GM19035 (cell line): Measurements from ENCODE around the gene ENKUR.
A peak's percentile ranks its signal among the peaks of the same experiment; 100 is the strongest.
"Not testable (repeated sequence)": the region's sequence is repeated elsewhere in the genome, so short reads cannot be mapped to it uniquely, and the experiment has no call there.

Source experiments
- ATAC-seq: cut with Tn5 transposase; IDR thresholded peaks from one replicate; pipeline ENCODE4 v1.9.1; 2021; ENCODE audit not compliant: unreplicated experiment

ENKUR gene

DNA sequence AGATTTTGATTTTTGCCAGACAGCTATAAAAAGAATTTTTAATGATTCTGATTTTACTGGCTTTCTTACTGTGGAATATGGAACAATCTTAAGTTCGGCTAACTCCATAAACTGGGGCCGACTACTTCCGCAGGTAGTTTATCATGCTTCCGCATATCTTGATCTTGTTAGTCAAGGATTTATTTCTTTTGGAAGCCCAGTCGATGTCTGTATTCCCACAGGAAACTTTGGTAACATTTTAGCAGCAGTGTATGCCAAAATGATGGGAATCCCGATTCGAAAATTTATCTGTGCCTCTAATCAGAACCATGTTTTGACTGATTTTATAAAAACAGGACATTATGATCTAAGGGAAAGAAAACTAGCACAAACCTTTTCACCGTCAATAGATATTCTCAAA is 8.6 kb upstream of the ENKUR start:
- no peak for ATAC-seq

DNA sequence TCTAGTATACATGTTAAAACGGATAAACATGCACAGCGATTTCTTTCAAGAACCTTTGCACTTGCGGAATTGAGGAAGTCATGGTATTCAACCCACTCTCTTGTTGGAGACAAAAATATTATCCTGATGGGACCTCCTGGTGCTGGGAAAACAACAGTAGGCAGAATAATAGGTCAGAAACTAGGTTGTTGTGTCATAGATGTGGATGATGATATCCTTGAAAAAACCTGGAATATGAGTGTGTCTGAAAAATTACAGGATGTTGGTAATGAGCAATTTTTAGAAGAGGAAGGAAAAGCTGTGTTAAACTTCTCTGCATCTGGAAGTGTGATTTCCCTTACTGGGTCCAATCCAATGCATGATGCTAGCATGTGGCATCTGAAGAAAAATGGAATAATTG is 7.3 kb upstream of the ENKUR start:
- ATAC-seq, result no peak

DNA sequence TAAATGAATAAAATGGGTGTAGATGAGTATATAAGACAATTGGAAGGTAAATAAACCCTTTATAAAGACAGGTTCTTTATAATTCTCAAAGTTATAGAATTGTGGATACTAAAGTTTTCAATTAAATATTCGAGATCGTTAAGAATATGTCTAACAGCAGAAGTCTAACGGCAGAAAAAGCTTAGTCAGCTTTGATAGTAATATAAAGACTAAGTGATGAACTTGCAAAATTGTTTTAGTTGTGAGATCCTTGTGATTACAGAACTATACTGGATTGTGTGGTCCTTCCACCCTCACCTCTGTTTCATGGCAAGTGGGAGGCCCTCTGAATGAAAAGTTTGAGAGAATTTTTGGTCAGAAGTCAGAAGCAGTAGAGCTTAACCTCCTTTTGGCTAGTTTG is 2.7 kb upstream of the ENKUR start:
- ATAC-seq, result no peak

DNA sequence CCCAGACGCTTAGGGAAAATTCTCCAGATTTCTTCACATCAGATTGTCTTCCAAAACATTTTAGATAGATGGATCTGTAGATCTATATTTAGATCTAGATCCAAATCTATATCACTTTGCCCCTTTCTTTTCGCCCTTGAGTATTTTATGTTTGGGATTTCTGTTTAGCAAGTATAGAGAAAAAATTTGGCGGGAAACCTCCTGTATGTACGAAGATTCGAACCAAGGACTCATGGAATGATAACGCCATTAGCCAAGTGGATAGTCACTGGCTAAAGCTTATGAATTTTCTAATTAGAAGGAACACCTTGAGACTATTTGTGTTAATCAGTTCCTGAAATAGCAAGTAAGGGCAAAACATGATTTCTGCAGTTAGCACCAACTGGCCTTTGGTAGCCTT is 1.7 kb upstream of the ENKUR start:
- no peak for ATAC-seq

DNA sequence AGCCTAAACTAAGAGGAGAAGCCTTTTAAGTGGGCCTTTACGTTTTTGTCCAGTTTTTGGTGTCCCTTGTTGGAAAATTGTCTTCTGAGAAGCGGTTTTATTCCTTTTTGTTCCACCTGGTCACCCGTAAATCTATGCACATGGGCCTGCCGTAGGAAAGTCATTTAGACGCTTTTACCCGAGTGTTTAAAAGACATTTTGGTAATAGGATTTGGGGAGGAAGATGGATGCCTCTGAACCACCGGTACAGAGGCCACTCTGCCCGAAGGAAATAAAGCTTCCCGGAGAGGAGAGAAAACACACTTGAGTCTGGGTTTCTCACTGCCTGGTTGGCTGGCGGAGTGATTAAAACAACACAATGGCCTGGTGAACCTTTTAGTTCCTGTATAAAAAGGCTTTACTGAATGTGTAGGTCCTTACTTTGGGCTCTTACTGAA is 1.2 kb upstream of the ENKUR start:
- peak; percentile 4 for ATAC-seq

DNA sequence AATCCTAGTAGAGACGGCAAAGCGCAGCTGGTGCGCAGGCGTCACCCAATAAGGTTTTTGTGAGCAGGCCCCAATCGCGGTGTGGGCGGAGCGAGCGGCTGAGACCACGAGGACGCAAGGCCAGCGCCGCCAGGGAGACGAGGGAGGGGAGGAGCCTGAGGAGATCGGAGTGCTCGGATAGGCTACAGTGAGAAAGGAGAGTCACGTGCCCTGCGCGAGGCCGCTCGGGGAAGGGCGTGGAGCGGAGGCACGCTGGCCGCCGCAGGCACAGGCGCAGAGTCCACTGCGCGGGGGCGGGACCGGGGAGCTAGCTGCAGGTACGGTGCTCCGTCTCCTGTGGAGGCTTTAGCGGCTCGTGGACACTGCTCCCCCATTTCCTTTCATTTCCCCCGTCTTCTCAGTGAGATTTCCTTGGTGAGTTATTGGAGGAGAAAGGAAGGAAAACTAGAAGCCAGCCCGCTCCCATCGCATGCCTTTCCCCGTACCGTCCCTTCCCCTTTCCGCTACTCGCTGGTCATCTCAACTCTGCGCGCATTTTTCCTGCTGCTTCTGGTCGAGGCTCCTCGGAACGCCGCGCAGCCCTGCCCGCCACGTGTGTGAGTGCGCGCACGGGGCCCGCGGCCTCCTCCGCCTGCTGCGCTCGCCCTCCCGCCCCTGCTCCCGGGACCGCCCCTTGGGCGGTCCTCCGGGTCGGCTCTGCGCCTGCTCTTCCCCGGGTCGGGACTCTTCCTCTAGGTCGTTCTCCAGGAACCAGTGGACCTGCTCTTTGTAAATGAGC is 607 bp upstream of the ENKUR start, which contains the start of gene THNSL1:
Gene THNSL1, plus strand, starts transcription at position 237 of the 778 bp plus-strand sequence. CDS start 6,612 bp downstream, outside the sequence.
- peak; percentile 98 for ATAC-seq

DNA sequence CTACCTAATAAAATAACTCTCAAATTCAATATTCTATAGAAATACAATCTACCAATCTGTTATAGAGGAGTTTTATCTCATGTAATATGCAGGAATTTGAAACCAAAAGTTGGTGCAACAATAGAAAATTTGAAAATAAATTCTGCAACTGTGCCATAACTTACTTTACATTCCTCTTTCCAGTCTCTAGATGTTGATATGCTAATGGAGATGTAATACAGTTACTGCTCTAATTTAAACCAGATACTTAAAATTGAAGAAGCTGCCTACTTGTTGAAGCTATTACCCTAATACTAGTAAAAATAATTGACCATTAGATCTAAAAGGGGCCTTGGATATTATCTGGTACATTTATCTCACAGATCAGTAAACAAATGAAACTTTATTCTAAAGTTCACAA is 1.4 kb downstream of the ENKUR start:
- ATAC-seq, result no peak

DNA sequence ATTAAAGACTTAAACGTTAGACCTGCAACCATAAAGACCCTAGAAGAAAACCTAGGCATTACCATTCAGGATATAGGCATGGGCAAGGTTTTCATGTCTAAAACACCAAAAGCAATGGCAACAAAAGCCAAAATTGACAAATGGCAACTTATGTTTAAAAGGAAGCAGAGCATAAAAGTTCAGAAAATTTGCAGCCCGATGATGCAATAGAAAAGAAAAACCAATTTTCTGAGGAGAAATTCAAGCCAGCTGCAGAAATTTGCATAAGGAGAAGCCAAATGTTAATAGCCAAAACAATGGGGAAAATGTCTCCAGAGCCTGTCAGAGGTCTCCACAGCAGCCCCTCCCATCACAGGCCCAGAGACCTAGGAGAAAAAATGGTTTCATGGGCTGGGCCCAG is 4.4 kb downstream of the ENKUR start:
- ATAC-seq, result not testable (repeated sequence)

DNA sequence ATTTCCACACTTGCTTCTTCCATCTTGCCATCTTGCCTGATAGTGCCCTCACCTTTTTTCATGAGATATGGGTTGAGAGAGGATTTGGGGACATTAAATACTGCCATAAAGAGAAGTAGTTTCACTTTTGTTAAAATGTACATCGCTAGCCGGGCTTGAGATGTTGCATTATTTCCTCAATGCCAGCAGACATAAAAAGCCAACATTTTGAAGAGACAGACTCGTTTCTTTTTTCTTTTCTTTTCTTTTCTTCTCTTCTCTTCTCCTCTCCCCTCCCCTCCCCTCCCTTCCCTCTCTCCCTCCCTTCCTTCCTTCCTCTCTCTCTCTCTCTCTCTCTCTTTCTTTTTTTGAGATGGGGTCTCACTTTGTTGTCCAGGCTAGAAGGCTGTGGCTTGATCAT is 17.9 kb downstream of the ENKUR start:
- no peak for ATAC-seq

DNA sequence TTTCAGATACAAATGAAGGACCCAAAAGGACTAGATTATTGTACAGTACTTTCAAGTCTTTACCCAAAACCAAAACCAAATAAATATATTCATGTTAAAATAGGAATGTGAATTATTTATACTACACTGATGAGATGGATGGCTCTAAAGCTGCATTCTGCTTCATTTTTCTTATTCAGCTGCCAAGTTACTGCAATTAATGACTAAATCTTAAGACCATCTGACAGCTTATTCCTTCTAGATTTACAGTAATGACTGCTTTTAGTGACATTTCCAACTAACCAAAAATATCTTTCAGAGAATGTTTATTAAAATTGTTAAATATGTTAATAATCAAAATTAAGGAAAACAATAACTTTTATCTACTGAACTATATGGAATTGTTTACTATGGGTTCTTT is 20.9 kb downstream of the ENKUR start:
- ATAC-seq, result no peak

DNA sequence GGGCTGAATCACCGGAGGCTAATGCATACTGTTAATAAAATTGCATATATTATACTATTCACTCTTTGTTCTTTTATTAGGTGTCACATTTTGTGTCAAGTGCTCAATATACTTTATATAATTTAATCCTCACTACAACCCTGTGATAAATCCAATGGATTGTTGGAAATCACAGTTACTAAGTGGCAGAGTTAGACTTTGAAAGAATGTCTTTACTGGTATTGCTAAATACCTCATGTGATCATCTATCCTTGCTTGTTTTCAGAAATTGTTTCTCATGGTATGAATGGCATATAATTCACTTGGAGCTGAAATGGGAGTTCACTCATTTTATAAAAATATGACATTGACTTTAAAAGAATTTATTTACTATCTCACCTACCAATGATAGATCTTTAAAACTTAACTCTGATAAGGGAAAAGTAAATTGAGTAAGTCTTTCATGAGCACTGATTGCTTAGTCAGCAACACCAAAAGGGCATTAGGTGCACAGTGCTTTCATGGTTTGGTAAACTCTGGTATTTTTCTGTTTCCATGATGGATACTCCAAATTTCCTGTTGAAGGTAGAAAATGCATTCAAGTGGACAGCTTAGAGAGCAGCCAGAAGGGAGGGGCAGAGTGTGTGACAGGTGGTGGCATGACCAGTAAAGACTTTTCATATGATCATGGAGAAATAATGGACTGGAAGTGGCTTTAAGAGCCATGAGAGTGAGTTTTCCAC is 22.6 kb downstream of the ENKUR start:
- no peak for ATAC-seq

DNA sequence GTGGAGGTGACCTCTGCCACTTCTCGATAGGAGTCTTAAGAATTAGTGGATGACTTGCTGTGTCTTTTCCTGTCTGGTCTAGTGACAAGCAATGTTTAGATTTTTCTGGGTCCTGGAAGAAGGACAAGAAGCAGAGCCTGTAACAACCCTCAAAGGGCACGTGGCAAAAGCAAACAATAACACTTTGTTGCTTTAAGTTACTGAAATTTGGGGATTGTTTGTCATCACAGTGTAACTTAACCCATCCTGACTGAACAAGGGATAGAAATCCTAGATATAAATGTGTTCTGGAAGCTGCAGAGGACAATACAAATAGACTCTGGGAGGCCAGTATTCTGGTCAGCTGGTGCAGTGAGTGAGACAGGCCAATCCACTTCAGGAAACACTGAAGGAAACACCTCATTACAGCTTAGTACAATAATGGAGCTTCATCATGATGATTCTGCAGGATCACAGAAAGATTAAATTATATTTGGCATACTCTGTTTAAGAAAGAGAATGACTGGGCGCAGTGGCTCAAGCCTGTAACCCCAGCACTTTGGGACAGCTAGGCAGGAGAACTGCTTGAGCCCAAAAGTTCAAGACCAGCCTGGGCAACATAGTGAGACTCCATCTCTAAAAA is 23.3 kb downstream of the ENKUR start:
- ATAC-seq, result no peak

DNA sequence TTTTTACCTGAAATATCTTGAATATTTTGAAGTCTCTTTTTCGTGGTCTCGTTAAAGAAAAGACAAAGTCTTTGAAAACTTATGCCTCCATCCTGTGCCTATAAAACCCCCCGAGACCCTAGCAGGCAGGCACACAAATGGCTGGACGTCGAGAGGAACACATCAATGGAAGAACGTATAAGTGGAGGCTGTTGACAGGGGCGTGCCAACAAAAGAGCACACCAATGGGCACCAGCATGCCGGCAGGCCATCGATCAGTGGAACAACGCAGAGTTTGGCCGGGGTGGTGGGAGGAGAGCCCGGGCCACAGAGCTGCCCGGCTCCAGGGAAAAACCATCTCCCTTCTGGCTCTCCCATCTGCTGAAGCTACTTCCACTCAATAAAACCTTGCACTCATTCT is 24.7 kb downstream of the ENKUR start:
- ATAC-seq, result no peak

DNA sequence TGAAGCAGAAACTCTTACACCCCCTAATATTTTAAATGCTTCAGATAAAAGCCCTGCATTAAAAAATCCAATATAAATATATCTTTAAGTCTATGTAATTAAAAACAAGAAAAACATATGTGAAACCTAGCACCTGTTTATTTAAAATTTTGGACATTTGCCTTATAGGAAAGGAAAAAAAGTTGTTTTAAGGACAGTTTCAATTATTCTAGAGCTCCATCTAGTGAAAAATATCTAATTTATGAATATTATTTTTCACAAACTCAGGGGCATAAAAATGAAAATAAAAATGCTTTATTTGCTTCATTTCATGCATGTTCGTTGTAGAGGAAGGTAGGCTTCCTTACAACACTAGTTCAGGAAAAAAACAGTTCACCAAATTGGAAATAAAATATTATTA is 26.1 kb downstream of the ENKUR start:
- ATAC-seq, result no peak

DNA sequence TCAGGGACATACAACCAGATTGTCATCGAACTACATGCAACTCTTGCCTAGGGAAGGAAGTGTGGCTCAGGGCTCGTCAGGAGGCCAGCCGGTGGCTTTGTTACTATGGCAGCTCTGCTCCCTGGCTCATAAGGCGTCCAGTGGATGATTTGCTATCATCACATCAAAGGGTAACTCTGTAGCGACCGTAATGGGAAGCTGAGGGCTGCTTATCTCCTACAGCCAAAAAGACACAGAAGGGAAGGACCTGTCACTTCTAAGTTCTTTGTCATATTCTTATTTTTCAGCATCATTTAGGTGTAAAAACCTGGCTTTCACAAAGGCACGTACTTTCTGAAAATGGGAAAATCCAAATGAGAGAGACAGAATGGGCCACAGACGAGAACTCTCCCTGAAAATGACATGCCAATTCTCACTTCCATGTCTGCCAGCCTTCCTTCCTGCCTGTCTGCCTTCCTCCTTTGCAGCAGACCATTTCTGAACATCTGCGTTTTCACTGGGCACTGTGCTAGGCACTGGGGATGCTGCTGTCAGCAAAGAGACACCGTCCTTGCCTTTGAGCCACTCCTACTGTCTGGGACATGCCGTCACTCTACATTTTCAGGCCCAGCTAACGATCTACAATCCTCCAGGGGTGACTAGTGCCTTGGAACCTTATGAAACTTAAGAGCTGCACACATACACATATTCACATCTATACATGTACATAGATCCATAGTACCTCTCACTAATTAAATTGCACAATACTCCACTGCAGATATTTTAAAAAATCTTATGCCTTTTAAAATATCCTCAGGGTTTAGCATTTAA is 26.9 kb downstream of the ENKUR start:
- no peak for ATAC-seq

DNA sequence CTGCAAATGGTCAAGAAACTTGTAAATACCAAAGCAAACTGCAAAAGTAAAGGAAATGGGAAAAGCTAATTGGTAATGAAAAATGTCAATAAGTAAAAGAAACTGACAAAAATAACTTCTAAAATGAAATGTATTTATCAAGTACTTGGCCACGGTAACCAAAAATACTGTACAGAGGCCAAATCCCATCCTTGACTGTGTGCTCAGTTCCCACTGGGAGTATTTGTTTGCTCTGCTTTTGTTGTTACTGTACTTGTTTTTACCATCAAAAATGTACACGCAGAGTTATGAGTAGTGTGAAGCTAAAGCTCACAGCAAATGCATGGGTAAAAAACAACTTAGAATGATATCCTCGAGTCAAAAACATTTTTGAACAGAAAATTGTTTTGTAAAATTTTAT is 31.1 kb downstream of the ENKUR start:
- no peak for ATAC-seq

DNA sequence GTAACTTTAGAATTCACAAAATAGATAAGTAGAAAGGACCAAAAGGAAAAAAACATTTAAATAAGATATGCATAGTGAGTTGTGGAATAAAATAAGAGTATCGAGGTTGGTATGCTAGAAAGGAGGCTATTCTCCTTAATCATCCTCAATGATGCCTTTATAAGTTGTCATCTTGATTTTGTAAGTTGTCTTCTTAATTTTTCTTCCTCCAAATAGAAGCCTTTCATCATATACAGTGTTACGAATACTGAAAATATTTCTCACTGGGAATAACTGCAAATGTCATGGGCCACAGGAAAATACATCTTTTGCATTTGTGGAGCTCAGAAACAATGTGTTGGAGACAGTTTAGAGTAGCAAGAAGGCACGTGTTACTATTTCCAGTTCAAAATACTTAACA is 32.0 kb downstream of the ENKUR start:
- ATAC-seq, result no peak

DNA sequence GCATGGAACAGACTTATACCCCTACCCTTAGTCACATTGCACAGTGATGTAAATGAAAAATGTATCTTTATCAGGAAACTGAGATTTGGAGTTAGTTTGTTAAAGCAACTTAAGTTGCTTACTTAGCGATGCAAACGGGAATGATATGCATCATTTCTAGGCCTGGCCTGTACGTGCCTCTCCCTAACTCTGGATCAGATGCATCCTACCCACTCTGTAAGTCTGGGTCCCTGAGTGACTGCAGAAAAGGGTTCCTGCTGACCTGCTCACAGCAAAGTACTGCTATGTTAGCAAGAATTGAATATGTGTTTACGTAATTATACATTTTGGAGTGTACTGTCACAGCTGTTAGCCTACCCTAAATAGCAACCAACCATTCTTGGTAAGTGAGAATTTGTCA is 32.8 kb downstream of the ENKUR start:
- ATAC-seq, result no peak

DNA sequence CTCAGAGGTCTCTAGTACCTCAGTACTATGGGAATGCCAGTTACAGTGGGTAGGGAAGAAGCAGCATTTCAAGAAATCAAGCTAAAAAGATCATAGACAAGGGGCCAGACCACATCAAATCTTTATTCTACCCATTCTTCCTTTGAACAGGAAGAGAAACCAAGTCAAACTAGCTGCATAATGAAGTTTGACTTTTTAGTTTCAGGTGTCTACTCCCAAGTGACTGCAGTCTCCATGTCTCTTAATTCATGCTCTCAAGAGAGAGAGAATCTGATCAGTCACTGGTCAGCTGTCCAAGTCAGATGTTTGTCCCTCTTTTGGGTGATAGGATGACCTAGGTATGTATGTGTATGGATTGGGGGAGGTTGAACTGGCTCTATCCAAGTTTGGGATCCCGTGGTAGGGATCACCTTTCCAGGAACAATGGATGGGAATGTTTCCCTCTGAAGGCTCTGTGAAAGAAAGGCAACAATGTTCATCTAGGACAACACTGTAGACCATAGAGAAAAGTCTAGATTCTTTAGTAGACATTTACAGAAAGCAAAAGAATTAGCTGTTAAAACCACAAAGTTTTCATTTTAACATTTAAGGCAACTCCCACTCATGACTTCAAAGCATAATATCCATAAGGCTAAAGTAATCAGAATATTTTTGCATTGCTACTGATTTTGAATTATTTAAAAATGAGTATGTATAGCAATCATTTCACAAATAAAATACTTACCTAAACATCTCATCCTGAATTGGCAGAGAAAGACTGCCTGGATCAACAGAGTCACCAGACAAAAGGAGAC is 33.4 kb downstream of the ENKUR start:
- ATAC-seq, result peak; percentile 59

DNA sequence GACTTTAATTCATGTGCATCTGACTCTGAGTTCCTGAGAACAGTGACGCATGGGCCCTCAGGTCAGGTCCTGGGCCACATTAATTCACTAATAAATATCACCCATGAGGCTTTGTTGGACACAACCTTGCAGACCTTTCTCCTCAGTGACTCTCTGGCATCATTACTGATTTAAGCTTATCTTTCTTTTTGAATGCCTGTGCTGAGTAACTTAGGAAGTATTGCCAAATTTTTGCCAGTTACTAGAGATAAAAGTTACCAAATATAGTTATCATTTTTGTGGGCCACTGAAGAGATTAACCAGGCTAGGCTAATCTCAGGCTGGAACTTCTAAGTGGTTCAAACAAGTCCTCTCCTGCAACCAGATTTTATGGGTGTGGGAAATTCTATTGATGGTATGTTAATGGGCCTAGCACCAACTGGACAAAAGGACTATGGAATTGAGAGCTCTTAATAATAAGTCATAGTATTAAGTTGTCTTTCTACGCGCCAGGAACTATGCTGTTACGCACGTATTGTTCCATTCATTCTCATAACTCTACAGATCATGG is 34.7 kb downstream of the ENKUR start:
- ATAC-seq, result no peak
